C4-2B (cell line): ENCODE measurements around the gene IFT22.

Source experiments
- ZFX ChIP-seq: fragments of 450-650 bp; IDR thresholded peaks from 2 replicates; pipeline ENCODE4 v1.6.1; 2017
- TF ChIP-seq, protein P1 (sequence below): fragments of 450-650 bp; conservative IDR thresholded peaks from 2 replicates; pipeline ENCODE4 v1.5.1; 2017; ENCODE audit warnings: mild to moderate bottlenecking

DNA sequence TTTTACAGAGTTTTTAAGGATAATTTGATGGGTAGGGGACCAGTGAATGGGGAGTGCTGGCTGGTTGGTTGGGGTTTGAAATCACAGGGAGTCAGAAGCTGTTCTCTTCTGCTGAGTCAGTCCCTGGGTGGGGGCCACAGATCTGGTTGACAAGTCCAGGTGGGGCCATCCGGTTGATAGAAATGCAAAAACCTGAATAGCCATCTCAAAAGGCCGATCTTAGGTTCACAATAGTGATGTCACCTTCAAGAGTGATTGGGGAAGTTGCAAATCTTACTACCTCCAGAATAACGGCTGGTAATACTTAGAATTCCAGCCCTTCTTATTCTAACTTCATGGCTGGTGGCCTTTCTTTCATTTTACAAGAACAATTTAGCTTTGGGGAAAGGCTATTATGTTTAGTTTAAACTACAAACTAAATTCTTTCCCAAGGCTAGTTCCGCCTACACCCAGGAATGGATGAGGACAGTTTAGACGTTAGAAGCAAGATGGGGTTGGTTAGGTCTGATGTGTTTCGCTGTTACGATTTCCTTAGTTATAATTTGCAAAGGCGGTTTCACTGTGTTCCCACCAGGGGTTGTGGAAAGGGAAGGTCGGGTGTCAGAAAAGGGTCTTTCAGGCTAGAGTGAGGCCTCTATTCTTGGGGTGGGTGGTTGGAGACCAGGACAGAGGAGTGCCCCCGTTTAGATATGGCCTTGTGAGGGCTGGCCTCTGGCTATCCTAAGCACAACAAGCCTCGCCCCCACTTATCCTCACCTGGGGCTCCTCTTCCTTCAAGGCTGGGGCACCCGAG is 27.4 kb downstream of the IFT22 start:
- TF ChIP-seq, protein P1, sequence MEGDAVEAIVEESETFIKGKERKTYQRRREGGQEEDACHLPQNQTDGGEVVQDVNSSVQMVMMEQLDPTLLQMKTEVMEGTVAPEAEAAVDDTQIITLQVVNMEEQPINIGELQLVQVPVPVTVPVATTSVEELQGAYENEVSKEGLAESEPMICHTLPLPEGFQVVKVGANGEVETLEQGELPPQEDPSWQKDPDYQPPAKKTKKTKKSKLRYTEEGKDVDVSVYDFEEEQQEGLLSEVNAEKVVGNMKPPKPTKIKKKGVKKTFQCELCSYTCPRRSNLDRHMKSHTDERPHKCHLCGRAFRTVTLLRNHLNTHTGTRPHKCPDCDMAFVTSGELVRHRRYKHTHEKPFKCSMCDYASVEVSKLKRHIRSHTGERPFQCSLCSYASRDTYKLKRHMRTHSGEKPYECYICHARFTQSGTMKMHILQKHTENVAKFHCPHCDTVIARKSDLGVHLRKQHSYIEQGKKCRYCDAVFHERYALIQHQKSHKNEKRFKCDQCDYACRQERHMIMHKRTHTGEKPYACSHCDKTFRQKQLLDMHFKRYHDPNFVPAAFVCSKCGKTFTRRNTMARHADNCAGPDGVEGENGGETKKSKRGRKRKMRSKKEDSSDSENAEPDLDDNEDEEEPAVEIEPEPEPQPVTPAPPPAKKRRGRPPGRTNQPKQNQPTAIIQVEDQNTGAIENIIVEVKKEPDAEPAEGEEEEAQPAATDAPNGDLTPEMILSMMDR: no peak
- TF ChIP-seq ZFX: no peak
